HEK293 (cell line): ENCODE measurements around the gene COL25A1.

ENCODE experiments used
- CTCF ChIA-PET: fragments of 350-600 bp; formaldehyde crosslinking; extraction: SDS; loops from one replicate; lab custom pipeline; 2021; ENCODE audit warnings: antibody characterized with exemption; lab: Yijun Ruan, JAX
- POLR2A ChIA-PET: fragments of 300-600 bp; formaldehyde crosslinking; extraction: SDS; loops from one replicate; lab custom pipeline; 2020; ENCODE audit warnings: antibody characterized with exemption, inconsistent platforms; lab: Yijun Ruan, JAX
- H3K27ac ChIP-seq: fragments of 200-500 bp; sonication (Bioruptor generic); 2 replicates; pipeline ENCODE4 v1.5.1; 2014; ENCODE audit warnings: low read depth, low read length, control low read depth, inconsistent platforms; ENCODE audit errors: extremely low read depth
- H3K36me3 ChIP-seq, 2 experiments: fragments of 200-500 bp in 1 of 2; sonication (Bioruptor generic) in 1 of 2; 1 replicate in 1 of 2; 2 replicates in 1 of 2; pipeline ENCODE4 v1.5.1; 2014 to 2017; ENCODE audit warnings: inconsistent platforms in 2 of 2, low read length in 2 of 2; ENCODE audit not compliant: control insufficient read depth in 2 of 2, insufficient read depth in 1 of 2
- H3K4me1 ChIP-seq: fragments of 200-500 bp; sonication (Bioruptor generic); 2 replicates; pipeline ENCODE4 v1.5.1; 2014; ENCODE audit warnings: mild to moderate bottlenecking, low read length, inconsistent platforms; ENCODE audit not compliant: control insufficient read depth, insufficient read depth
- H3K4me3 ChIP-seq: 2 replicates; pipeline ENCODE4 v1.5.1; 2011; ENCODE audit warnings: low read depth, mild to moderate bottlenecking, control low read depth, low read length, moderate library complexity
- H3K9me3 ChIP-seq: fragments of 200-500 bp; sonication (Bioruptor generic); 2 replicates; pipeline ENCODE4 v1.5.1; 2014; ENCODE audit warnings: low read depth, low read length, inconsistent platforms; ENCODE audit not compliant: control insufficient read depth, insufficient read depth
- FEZF1 ChIP-seq: fragments of 450-650 bp; formaldehyde crosslinking; IDR thresholded peaks from 2 replicates; pipeline ENCODE4 v1.5.1; 2016; ENCODE audit warnings: missing biosample characterization, missing genetic modification characterization
- OSR2 ChIP-seq: fragments of 450-650 bp; formaldehyde crosslinking; IDR thresholded peaks from 2 replicates; pipeline ENCODE4 v1.5.1; 2016; ENCODE audit warnings: missing biosample characterization, missing genetic modification characterization
- SP7 ChIP-seq: fragments of 450-650 bp; formaldehyde crosslinking; IDR thresholded peaks from 2 replicates; pipeline ENCODE4 v1.5.1; 2016; ENCODE audit warnings: missing biosample characterization, missing genetic modification characterization
- ZNF174 ChIP-seq: fragments of 450-650 bp; formaldehyde crosslinking; IDR thresholded peaks from 2 replicates; pipeline ENCODE4 v1.5.0; 2017; ENCODE audit warnings: missing biosample characterization, mild to moderate bottlenecking, missing genetic modification characterization
- ZNF292 ChIP-seq: fragments of 450-650 bp; formaldehyde crosslinking; IDR thresholded peaks from 2 replicates; pipeline ENCODE4 v1.5.1; 2016; ENCODE audit warnings: low read depth, missing biosample characterization, missing genetic modification characterization, borderline replicate concordance
- ZNF394 ChIP-seq: fragments of 450-650 bp; formaldehyde crosslinking; IDR thresholded peaks from 2 replicates; pipeline ENCODE4 v1.5.1; 2016; ENCODE audit warnings: missing biosample characterization, missing genetic modification characterization, mild to moderate bottlenecking, moderate library complexity, borderline replicate concordance
- ZNF561 ChIP-seq: fragments of 450-650 bp; IDR thresholded peaks from 2 replicates; pipeline ENCODE4 v1.5.1; 2018; ENCODE audit warnings: missing biosample characterization, missing genetic modification characterization, borderline replicate concordance
- ZXDB ChIP-seq: fragments of 450-650 bp; formaldehyde crosslinking; IDR thresholded peaks from 2 replicates; pipeline ENCODE4 v1.5.1; 2016; ENCODE audit warnings: missing biosample characterization, missing genetic modification characterization
- TF ChIP-seq, protein P1 (sequence below): fragments of 450-650 bp; formaldehyde crosslinking; IDR thresholded peaks from 2 replicates; pipeline ENCODE4 v1.5.1; 2017; ENCODE audit warnings: missing biosample characterization, missing genetic modification characterization
- TF ChIP-seq, protein P2 (sequence below): fragments of 450-650 bp; formaldehyde crosslinking; IDR thresholded peaks from 2 replicates; pipeline ENCODE4 v1.5.1; 2016; ENCODE audit warnings: missing biosample characterization, missing genetic modification characterization
- TF ChIP-seq, protein P3 (sequence below): fragments of 450-650 bp; formaldehyde crosslinking; IDR thresholded peaks from 2 replicates; pipeline ENCODE4 v1.5.1; 2016; ENCODE audit warnings: missing biosample characterization, missing genetic modification characterization
- TF ChIP-seq, protein P4 (sequence below): fragments of 450-650 bp; IDR thresholded peaks from 2 replicates; pipeline ENCODE4 v1.5.1; 2018; ENCODE audit warnings: missing biosample characterization, mild to moderate bottlenecking, missing genetic modification characterization

Gene COL25A1

DNA sequence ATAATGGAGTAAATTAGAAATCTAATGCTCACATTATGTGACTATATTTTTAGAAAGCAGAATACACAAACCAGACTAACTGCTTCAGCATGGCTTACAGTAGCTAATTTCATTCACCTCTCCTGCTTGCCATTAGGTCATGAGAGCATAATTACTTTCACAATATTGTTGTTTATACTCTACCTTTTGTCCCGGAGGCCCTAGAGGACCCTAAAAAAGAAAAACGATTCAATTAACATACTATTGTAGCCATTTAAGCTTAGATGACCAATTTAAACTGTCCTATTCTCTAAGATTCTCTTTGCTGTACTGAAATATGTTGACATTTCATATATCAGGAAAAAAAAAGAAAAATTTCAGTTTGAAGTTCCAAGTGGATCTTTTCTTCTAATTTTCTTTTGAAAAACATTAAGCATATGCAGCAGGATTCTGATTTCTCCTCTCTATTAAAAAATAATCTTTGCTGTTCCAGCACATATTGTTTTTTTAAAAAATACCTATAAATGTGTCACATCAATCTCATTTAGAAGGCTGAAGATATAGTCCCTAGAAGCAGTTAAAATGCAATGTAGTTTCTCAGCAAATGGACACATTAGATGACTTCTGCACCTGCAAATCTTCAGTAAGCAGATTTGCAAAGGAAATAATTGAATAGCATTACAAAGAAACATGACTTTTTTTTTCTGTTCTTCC lies 381.9 kb downstream of the COL25A1 start:
- Histone ChIP-seq H3K36me3 (no peaks in the 10 kb centered on the region), H3K4me3 (no peak overlapping the region), H3K4me1 (no peaks in the 10 kb centered on the region), H3K27ac (no peak overlapping the region), H3K9me3 (no peaks in the 10 kb centered on the region)
- ChIA-PET POLR2A (no interaction called here), CTCF (no interaction called here)
- TF ChIP-seq, protein P1, sequence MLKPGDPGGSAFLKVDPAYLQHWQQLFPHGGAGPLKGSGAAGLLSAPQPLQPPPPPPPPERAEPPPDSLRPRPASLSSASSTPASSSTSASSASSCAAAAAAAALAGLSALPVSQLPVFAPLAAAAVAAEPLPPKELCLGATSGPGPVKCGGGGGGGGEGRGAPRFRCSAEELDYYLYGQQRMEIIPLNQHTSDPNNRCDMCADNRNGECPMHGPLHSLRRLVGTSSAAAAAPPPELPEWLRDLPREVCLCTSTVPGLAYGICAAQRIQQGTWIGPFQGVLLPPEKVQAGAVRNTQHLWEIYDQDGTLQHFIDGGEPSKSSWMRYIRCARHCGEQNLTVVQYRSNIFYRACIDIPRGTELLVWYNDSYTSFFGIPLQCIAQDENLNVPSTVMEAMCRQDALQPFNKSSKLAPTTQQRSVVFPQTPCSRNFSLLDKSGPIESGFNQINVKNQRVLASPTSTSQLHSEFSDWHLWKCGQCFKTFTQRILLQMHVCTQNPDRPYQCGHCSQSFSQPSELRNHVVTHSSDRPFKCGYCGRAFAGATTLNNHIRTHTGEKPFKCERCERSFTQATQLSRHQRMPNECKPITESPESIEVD (tag by site-specific recombination): peak; percentile 74
- TF ChIP-seq OSR2 (peak; percentile 50), ZNF174 (tag by site-specific recombination) (no peak), ZNF561 (tag by site-specific recombination) (no peak), FEZF1 (tag by site-specific recombination) (peak; percentile 60)
- TF ChIP-seq, protein P2, sequence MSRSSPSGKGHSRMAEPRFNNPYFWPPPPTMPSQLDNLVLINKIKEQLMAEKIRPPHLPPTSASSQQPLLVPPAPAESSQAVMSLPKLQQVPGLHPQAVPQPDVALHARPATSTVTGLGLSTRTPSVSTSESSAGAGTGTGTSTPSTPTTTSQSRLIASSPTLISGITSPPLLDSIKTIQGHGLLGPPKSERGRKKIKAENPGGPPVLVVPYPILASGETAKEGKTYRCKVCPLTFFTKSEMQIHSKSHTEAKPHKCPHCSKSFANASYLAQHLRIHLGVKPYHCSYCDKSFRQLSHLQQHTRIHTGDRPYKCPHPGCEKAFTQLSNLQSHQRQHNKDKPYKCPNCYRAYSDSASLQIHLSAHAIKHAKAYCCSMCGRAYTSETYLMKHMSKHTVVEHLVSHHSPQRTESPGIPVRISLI (tag by site-specific recombination): peak; percentile 50; the same call in 1 of the 2 replicates

DNA sequence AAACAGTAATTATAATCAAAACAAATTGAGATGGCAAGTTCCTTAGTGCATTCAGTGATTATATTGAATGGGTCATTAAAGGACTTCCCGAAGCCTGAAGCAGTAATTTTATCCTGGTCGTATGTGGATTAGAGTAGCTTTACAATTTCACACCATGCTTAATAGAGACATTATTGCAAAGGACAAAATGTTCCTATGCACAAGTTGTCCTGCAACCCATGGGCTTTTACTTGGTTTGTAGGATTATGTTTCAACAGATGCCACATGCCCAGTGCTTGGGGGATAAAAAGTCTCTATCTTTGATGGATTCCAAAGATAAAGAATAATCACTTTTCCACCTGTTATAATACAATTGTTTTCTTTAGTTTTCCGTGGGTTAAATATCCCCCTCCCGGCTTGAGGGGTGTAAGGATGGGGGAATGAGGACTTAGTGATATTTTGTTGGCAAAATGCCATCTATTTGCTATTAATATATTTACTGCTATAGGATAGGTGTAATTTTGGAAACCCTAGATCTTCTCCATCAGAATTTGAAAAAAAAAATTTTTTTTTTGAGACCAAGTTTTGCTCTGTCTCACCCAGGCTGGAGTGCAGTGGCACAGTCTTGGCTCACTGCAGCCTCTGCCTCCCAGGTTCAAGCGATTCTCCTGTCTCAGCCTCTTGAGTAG lies 383.1 kb downstream of the COL25A1 start:
- no peaks in the 10 kb centered on the region for H3K9me3 ChIP-seq
- no peak overlapping the region for H3K27ac ChIP-seq
- CTCF ChIA-PET: no interaction called here
- POLR2A ChIA-PET: no interaction called here
- TF ChIP-seq SP7 (peak; percentile 33; the same call in 1 of the 2 replicates), ZNF394 (tag by site-specific recombination) (peak; percentile 26; the same call in 1 of the 2 replicates), ZXDB (no peak), ZNF292 (tag by site-specific recombination) (no peak)
- TF ChIP-seq, protein P3, sequence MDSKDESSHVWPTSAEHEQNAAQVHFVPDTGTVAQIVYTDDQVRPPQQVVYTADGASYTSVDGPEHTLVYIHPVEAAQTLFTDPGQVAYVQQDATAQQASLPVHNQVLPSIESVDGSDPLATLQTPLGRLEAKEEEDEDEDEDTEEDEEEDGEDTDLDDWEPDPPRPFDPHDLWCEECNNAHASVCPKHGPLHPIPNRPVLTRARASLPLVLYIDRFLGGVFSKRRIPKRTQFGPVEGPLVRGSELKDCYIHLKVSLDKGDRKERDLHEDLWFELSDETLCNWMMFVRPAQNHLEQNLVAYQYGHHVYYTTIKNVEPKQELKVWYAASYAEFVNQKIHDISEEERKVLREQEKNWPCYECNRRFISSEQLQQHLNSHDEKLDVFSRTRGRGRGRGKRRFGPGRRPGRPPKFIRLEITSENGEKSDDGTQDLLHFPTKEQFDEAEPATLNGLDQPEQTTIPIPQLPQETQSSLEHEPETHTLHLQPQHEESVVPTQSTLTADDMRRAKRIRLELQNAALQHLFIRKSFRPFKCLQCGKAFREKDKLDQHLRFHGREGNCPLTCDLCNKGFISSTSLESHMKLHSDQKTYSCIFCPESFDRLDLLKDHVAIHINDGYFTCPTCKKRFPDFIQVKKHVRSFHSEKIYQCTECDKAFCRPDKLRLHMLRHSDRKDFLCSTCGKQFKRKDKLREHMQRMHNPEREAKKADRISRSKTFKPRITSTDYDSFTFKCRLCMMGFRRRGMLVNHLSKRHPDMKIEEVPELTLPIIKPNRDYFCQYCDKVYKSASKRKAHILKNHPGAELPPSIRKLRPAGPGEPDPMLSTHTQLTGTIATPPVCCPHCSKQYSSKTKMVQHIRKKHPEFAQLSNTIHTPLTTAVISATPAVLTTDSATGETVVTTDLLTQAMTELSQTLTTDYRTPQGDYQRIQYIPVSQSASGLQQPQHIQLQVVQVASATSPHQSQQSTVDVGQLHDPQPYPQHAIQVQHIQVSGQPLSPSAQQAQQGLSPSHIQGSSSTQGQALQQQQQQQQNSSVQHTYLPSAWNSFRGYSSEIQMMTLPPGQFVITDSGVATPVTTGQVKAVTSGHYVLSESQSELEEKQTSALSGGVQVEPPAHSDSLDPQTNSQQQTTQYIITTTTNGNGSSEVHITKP (tag by site-specific recombination): peak; percentile 72
- TF ChIP-seq, protein P1 (tag by site-specific recombination): peak; percentile 36
- TF ChIP-seq, protein P4, sequence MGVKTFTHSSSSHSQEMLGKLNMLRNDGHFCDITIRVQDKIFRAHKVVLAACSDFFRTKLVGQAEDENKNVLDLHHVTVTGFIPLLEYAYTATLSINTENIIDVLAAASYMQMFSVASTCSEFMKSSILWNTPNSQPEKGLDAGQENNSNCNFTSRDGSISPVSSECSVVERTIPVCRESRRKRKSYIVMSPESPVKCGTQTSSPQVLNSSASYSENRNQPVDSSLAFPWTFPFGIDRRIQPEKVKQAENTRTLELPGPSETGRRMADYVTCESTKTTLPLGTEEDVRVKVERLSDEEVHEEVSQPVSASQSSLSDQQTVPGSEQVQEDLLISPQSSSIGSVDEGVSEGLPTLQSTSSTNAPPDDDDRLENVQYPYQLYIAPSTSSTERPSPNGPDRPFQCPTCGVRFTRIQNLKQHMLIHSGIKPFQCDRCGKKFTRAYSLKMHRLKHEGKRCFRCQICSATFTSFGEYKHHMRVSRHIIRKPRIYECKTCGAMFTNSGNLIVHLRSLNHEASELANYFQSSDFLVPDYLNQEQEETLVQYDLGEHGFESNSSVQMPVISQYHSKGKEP (tag by site-specific recombination): peak; percentile 71
- no peaks in the 10 kb centered on the region for H3K4me1 ChIP-seq
- H3K36me3 ChIP-seq: no peaks in the 10 kb centered on the region
- no peak overlapping the region for H3K4me3 ChIP-seq
